ENCODE measurements around the gene MESD.
A peak's percentile ranks its signal among the peaks of the same experiment; 100 is the strongest.

The MESD gene

DNA sequence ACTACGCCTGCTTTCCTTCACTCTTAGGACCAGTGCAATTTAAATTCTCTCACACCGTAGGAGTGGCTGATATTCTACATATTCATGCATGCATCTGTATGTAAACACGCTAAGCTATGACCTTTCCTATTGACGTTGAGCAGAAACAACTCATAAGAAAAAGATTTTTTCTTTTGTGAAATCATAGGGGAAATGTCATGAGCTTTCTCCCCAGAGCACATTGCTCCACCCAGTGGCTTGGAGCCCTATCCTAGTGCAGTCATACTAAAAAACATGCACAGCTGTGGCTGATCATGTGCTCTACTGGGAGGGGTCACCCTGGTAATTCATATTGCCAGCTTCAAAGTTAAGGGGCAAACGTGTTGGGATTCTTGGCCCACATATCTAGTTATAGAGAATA is 1.8 kb upstream of the MESD start:
- peak; percentile 55 for DNase-seq (ENCODE audit: low read depth)

DNA sequence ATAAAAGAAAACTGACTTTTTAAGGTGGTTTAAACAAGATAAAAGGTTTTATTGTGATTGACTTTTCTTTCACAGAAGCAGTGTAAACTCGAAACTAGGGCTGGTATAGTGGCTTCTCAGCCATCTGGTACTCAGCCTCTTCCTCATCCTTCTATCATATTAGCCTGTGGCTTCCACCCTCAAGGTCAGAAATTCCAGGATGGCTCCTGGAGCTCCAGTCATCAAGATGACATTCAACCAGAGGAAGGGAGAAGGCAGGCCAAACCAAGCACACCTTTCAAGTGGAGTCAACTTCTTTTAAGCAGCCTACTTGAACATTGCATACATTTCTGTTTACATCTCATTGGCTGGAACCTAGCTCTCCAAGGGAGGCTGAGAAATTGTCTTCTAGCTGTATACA is 1.3 kb upstream of the MESD start:
- no peak for DNase-seq (ENCODE audit: low read depth)

DNA sequence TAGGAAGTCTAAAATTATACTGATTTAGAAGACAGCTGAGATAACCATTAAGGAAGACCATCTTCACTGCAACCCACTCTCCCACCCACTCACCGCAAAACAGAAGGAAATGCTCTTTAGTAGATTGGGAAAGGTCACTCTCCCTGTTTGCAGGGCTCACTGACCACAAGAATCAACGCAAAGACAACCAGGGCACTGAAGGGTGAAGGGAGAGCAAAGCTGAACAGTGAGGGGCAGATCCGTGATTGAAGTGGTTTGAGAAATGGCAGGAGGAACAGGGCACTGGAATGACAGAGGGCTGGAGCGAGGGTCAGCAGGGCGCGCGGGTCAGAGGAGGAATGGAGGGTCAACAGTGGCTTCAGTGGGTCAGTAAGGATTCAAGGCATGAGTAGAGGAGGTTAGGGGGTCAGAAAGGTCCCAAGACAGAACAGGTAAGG is 520 bp downstream of the MESD start:
- no peak for DNase-seq (ENCODE audit: low read depth)

DNA sequence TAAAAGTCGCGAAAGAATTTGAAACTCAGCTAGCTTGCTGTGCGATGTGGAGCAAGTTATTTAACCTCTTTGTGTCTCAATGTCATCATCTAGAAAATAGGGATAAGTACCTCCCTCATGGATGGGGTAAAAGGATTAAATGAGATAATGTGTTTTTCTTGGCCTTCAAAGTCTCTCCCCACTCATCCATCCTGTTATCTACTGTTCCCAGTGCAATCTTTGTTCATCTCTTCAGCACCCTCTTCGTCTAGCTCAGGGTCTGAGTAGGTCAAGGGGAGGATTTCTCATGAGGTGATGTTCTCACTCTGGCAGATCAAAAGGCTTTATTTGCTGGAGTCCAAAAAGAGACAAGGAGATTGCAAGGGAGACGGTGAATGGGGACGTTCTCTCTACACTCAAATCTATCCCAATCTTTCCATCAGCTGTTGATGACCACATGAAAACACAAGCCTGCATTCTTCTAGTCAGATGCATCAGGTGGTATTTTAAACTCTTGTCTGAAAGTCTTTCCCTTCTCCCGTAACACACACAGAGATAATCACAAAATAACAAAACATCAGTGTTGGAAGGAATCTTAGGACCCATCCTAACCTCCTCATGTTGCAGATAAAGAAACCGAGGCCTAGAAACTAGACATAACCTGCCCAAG is 1.3 kb downstream of the MESD start:
- DNase-seq (ENCODE audit: low read depth), result no peak

DNA sequence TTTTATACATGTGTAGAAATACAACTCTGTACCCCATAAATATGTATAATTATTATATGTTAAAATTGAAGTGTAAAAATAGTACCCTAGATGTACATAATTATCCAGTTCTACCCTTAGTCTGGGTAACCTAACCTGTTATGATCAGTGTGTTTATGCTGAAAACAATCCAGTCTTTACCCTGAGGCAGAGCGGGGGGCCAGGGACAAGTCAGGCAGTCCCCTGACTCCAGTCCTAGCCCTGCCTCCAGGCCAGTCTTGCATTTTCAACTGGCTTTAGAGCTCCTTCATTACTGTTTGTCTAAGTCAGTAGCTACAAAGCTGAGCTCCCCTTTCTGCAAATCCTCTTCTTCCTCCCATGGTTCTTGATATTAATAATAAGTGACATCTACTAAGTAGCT is 3.1 kb downstream of the MESD start:
- DNase-seq (ENCODE audit: low read depth), result no peak

DNA sequence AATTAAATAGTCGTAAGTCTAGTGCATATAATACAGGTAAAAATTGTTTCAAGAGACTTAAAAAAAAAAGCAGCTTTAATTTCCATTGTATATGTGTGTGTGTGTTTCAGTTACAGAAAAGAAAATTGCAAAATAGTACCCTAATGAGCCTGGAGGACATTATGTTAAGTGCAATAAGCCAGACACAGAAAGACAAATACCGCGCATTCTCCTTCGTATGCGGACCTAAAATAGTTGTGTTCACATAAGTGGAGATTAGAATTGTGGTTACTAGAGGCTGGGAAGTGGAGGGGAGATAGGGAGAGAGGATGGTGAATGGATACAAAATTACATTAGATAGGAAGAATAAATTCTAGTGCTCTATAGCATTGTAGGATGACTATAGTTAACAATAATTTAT is 3.6 kb downstream of the MESD start:
- no peak for DNase-seq (ENCODE audit: low read depth)

DNA sequence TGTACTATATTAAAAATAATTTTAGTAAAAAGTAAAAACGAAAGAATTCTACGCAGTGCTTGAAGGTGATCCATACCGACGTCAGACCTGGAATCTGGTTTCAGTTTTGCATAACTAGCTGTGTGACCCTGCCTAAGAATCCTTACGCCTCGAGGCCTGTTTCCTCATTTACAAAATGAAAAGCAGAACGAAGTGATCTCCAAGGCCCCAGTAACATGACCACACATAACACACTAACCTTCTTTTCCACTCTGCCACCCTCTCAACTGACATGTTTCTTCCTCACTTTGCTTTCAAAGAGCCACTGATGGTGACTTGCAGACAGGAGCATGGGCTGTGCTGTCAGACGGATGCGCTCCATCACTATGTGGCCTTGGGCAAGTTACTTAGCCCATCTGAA is 4.8 kb downstream of the MESD start:
- peak; percentile 67 for DNase-seq (ENCODE audit: low read depth)

DNA sequence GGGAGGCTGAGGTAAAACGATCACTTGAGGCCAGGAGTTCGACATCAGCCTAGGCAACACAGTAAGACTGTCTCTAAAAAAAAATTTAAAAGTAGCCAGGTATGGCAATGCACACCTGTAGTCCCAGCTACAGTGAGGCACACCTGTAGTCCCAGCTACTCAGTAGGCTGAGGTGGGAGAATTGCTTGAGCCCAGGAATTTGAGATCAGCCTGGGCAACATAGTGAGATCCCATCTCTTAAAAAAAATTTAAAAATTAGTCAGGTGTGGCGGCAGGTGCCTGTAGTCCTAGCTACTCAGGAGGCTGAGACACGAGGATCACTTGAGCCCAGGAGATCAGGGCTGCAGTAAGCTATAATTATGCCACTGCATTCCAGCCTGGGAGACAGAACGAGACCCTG is 6.8 kb downstream of the MESD start:
- DNase-seq (ENCODE audit: low read depth), result no peak

DNA sequence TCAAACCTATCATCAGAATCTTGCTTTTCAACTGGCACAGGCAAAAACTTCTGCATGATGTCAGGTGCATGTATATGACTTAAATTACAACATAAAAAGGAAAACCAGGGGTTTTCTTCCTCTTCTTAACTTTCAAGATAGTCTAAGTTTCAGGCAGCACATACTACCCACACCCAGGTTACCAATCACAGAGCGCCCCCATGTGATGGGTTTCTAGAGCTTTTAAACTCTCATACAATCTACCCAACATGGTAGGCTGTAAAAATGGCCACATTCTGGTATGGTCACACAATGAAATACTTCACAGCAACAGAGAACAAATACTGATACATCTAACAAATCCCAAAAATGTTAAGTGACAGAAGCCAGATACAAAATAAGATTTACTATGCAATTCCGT is 7.4 kb downstream of the MESD start:
- no peak for DNase-seq (ENCODE audit: low read depth)

DNA sequence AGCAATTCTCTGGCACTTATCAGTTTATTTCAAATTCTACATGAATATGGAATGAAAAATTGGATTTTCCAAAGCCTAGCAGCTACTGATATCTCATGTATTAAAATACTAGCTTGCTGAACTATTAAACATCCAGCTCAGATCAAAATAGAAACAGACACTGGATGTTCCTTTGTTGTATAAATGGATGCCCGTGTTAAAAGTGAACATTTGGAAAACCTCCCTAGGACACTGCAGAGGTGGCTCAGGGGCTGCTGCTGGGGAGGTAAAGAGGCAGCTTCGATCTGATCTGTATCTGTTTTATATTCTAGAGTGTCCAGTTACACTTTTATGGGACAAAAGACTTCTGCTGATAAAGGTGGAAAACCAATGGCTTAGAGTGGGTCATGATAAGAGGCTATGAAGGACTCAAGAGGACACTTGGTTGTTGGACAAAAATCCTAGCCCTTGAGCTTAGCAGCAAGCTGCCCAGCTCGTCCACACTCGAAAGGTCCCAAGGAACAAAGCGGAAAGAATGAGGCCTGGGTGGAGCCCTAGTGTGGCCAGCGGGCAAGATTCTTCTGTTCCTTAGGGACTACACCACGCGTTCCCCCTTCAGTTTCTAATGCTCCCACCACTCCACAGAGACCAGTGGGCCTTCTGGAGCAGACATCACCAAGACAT is 9.9 kb downstream of the MESD start:
- DNase-seq (ENCODE audit: low read depth), result no peak

DNA sequence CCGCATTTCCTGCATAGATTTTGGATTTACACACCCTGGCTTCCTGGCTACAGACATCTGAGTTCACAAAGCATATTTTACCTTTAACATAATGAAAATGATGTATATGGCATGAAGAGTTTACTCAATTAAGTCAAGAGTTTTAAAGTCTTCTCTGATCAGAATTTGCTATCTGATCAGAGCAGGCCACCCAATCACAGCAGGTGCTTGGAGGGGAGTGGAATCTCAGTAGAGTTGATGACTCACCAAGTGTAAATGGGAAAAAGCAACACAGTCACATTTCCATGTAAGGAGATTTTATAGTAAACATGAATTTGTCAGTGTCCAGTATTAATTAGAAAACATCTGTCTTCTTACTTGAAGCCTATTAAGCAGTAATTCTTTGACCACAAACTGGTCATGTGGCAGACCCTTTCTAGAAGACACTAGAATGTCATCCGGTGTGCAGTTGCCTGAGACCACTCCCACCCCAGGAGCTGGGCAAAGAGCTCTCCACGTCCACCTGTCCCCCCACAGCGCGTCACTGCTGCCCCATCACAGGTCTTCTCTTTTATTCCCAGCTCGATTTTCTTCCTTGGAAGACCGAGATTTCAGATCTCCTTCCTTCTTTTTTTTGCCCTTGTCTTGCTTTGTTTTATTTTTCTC is 10.8 kb downstream of the MESD start:
- DNase-seq (ENCODE audit: low read depth), result peak; percentile 72

DNA sequence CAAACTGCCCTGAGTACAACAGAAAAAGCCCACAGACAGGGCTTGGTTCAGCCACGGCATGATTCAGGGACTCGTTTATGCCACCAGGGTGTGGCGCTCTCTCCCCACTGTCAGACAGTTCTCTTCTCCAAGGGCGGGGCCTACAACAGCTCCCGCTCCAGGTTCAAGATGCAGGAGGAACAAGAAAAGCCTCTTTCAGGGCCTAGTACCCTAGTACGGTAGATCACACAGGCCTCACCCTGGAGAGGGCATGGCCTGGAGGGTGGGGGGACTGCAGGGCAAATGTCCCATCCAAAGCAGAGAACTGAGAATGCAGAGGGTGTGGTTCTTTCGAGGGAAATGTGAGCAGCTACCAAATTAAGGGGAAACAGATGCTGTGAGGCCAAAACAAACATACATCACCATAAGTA is 12.0 kb downstream of the MESD start:
- peak; percentile 59 for DNase-seq (ENCODE audit: low read depth)

DNA sequence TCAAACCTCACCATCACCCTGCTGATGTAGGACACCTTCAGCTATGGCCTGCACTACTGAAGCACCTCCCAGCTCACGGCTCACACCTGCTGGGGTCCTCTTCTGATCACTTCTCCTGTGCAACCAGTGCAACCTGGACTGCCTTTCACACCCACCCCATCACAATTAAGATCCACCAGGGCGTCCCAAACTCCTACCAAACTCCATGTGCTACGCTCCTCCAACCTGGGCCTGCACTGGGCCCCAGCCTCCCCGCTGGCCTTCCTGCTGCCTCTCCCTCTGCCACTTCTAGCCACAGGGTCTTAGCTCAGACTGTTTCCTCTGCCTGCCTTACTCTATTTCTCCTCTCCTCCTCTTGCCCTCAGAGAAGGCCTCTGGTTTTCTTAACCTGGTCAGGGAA is 12.8 kb downstream of the MESD start:
- DNase-seq (ENCODE audit: low read depth), result no peak

DNA sequence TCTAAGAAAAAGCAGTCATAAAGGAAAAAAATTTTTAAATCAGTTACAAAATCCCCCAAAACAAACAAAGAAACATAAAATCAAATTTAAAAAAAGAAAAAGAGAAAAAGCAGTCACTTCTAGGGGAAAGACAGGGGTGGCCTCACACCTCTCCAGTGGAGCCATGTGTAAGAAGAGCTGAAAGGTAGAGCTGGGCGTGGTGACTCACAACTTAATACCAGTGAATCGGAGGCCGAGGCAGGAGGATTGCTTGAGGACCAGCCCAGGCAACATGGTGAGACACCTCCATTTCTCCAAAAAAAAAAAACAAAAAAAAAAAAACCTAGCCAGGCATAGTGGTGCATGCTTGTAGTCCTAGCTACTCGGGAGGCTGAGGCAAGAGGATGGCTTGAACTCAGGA is 14.7 kb downstream of the MESD start:
- no peak for DNase-seq (ENCODE audit: low read depth)

DNA sequence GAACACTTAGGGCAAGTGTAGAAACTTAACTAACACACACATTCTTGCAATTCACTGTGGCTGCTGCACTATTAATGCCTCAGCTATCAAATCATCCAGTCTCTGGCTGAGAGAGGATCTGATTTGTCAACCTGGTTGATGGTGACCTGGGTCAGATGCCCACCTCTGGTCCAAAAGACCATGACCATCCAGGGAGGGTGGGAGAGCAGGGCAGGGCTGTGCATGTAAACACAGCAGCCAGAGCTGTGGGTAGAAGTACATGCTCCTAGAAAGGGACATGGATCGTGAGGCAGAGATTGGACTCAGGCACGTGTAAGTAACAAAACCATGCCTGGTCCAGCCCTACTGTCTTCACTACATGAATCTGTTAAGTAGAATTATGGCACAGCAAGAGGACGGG is 17.3 kb downstream of the MESD start:
- no peak for DNase-seq (ENCODE audit: low read depth)

DNA sequence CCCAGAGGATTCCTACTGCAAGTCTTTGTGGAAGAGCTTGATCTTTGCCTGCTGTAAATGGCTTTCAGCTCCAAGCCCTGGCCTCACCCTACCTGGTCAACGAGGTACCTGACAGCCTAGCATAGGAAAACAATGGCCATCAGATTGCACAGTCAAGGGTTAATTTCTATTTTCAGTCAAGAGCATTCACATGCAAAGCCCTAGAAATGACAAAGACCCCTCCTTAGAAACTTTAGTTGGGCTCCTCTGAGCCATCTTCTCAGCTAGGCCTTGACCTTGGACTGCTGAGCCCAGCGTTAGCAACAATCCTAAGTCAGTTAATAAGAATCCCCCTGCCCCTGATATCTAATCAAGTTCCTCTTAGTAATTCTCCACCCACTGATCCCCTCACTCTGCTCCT is 18.5 kb downstream of the MESD start:
- DNase-seq (ENCODE audit: low read depth), result no peak

DNA sequence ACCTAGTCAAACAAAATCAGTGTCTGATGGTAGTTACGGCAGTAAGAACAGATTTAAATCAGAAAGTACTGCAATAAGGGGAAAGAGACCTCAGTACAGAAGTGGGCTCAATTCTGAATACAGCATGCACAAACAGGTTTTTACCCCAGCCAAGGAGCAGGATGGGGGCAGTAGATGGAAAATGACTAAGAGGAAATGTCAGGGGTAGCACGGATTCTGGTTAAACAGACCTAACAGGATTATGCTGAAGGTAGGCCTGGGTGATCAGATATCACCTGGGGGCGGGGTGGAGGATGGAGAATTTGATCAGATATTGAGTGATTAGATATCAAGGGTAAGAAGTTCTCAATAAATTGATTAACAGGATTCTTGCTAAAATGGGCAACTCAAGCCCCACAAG is 19.0 kb downstream of the MESD start:
- no peak for DNase-seq (ENCODE audit: low read depth)

DNA sequence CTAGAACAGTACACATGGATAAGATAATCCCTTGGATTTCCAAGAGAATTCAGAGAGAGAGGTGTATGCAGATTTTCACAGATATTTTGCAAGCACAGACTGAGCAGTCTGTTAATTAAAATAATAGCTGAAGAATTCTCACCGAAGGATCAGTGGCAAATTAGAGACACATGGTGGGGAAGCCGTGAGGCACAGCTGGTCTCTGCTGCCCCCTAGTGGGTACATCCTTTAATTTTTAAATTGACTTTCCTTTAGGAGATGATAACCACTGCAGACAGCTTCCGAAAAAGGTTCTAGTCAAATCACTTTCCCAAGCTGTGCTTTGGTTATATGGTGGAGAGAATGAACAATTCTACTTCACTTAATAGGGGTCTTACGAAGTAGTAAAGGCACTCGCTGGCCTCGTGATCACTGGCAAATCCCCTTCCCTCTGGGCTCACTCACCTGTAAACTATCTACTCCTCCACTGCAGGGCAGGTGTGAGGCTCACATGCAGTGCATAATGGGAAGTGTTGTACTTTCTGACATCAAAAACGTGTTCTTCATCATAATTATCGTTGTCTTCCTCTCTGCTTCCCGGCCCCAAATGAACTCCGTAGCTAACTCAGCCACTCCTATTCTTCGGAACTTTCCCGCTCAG is 19.5 kb downstream of the MESD start:
- DNase-seq (ENCODE audit: low read depth), result peak; percentile 73

DNA sequence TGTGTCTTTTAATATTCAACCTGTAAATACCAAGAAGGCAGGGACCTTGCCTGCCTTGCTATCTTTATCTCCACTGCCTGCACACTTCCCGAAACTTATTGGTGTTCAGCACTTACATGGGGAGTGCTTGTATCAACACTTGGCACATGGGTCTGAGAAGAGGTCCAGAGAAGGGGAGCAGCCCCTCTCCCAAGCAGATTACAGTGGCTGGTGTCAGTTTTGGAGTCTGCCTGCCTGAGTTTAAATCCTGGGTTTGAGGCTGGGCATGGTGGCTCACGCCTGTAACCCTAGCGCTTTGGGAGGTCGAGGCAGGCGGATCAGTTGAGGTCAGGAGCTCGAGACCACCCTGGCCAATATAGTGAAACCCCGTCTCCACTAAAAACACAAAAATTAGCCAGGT is 20.3 kb downstream of the MESD start:
- no peak for DNase-seq (ENCODE audit: low read depth)

DNA sequence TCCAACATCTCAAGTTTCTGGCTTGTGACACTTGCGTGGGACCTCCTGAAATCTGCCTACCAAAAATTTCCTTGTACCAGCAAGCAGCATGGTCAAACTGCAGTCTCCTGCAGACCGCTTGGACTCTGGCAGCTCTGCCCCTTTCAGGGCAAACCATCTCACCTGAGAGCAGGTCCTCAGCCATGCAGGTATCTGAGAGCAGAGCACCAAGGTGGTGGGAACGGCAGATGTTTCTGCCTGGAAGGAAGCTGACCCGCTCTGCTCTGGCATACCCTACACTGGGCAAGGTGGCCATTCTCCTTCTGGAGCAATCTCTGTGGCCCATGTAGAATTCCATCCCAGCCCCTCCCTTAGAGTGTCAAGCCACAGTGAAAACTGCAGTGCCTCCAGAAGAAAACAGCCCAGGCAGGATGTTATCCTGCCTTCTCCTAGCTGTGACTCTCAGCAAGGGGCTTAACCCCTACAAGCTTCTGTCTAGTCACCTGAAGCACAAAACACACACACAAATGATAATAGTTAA is 21.6 kb downstream of the MESD start:
- DNase-seq (ENCODE audit: low read depth), result no peak

DNA sequence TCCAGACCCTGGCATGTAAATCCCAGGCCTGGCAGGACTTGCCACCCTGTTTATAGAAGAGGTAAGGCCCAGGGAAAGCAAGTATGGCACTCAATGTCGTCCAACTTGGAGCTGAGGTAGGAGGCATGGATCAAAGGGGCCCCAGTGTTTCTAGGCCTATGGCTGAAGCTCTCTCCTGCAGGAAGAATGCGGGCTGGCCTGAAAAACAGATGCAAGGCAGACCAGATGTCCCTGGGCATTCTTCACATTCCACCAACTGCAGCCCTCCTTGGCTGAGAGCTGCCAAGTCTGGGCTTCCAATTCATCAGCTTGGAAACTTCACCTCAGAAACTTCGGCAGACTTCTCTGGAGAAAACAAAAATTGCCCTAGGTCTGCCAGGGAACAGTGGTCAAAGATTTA is 22.2 kb downstream of the MESD start:
- DNase-seq (ENCODE audit: low read depth), result peak; percentile 86

DNA sequence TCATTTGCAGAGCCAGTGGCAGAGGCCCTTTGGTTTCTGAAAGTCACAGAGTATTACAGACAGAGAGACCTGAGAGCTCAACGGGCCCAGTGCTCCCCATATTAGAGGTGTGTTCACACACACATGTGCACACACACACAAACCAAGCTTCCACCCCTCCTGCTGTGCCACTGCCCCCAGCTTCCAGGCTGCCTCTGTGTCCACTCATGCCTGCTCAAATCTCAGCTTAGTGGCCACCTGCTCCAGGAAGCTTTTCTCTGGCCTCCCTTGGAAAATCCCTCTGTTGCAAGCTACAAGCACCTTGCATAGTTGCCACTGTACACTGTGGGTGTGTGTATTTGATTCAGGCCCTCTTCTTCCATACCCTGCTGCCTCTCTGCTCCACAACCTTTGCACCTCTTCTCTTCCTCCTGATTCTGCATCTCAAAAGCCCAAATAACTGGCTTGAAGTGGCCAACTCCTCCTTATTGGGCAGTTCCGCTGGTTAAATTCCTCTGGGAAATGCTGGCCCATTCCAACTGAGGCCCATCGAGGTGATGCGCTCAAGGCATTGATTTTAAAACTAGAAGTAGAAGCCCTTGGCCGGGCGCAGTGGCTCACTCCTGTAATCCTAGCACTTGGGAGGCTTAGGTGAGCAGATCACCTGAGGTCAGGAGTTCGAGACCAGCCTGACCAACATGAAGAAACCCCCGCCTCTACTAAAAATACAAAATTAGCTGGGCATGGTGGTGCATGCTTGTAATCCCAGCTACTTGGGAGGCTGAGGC is 23.0 kb downstream of the MESD start:
- no peak for DNase-seq (ENCODE audit: low read depth)
